C4-2B (cell line): ENCODE data around the gene KMO.

Experiments
- CTCF ChIP-seq: fragments of 450-650 bp; conservative IDR thresholded peaks from 2 replicates; pipeline ENCODE4 v1.5.1; 2017; ENCODE audit warnings: mild to moderate bottlenecking
- ZFX ChIP-seq: fragments of 450-650 bp; IDR thresholded peaks from 2 replicates; pipeline ENCODE4 v1.6.1; 2017

GRCh38 chr1:241488739-241489138, 43.4 kb upstream of the KMO start:
- no peak for TF ChIP-seq CTCF
- no peak for TF ChIP-seq ZFX
